ENCODE data around the gene TRAFD1.

- no peak for TF ChIP-seq CTCF (IDR thresholded peaks at IDR 0.05; ENCODE audit: low read depth, low read length)
- no peak for TF ChIP-seq MAX (IDR thresholded peaks at IDR 0.05; ENCODE audit: low read depth, low read length)
- TF ChIP-seq POLR2A (IDR thresholded peaks at IDR 0.05; ENCODE audit: extremely low read depth, insufficient read length), result no peak
- TF ChIP-seq MYC (IDR thresholded peaks at IDR 0.05; ENCODE audit: low read depth, low read length), result no peak
Measured at GRCh38 chr12:112126911-112127310, 1.6 kb downstream of the TRAFD1 start.
